Caco-2 (cell line): Measurements from ENCODE around the gene LARP4B. TPM values are rescaled to one million over a fixed set of nuclear protein-coding genes. Genes with fewer than 3 reads are reported as not detected.

ENCODE experiments used
- BruUV-seq: library from RNA; stranded (reverse); fragments of 400-500 nt; replicated peaks from 2 replicates; lab custom pipeline; 2021; lab: Mats Ljungman, UMichigan
- CTCF ChIA-PET: fragments of 300-600 bp; sonication (Branson Sonifier 250); formaldehyde crosslinking; loops from one replicate; lab custom pipeline; 2022; ENCODE audit warnings: antibody characterized with exemption; lab: Charles Lee
- POLR2A ChIA-PET: fragments of 300-600 bp; sonication (Branson Sonifier 250); formaldehyde crosslinking; loops from one replicate; lab custom pipeline; 2022; ENCODE audit warnings: antibody characterized with exemption; lab: Charles Lee
- DNase-seq, 2 experiments: peaks; one replicate each; pipeline versions ENCODE4 v3.0.0 to v3.0.0-alpha.2; 2020 to 2022
- H3K27me3 ChIP-seq: replicated peaks from 2 replicates; pipeline ENCODE4 v1.6.0; 2011; ENCODE audit warnings: low read length; ENCODE audit not compliant: control insufficient read depth, insufficient read depth
- H3K36me3 ChIP-seq: 2 replicates; pipeline ENCODE4 v1.5.1; 2011; ENCODE audit warnings: low read length; ENCODE audit not compliant: control insufficient read depth, insufficient read depth
- H3K4me1 ChIP-seq: fragments of 250-450 bp; sonication (Bioruptor Pico); 2 replicates; pipeline ENCODE4 v1.5.1; 2020; ENCODE audit warnings: mild to moderate bottlenecking
- H3K4me3 ChIP-seq: 2 replicates; pipeline ENCODE4 v1.5.1; 2011; ENCODE audit warnings: low read depth, mild to moderate bottlenecking, control low read depth, low read length
- H3K9me3 ChIP-seq: fragments of 250-450 bp; sonication (Bioruptor Pico); 2 replicates; pipeline ENCODE4 v1.5.1; 2020; ENCODE audit warnings: mild to moderate bottlenecking, moderate library complexity
- H3K27ac Mint-ChIP-seq: one replicate; pipeline ENCODE4 v1.8.0; 2022; ENCODE audit warnings: mixed read lengths; ENCODE audit not compliant: unreplicated experiment
- H3K27me3 Mint-ChIP-seq: one replicate; pipeline ENCODE4 v1.8.0; 2022; ENCODE audit warnings: mixed read lengths; ENCODE audit not compliant: insufficient read depth, unreplicated experiment
- H3K36me3 Mint-ChIP-seq: one replicate; pipeline ENCODE4 v1.8.0; 2022; ENCODE audit warnings: mild to moderate bottlenecking, mixed read lengths; ENCODE audit not compliant: insufficient read depth, unreplicated experiment
- H3K4me1 Mint-ChIP-seq: one replicate; pipeline ENCODE4 v1.8.0; 2022; ENCODE audit warnings: low read depth, mixed read lengths; ENCODE audit not compliant: unreplicated experiment
- H3K4me3 Mint-ChIP-seq: one replicate; pipeline ENCODE4 v1.8.0; 2022; ENCODE audit warnings: mild to moderate bottlenecking, moderate library complexity, mixed read lengths; ENCODE audit not compliant: unreplicated experiment
- H3K9me3 Mint-ChIP-seq: one replicate; pipeline ENCODE4 v1.8.0; 2022; ENCODE audit warnings: mixed read lengths; ENCODE audit not compliant: unreplicated experiment
- CTCF ChIP-seq, 2 experiments: fragments of 200-600 bp in 1 of 2; IDR thresholded peaks; 1 replicate in 1 of 2; 2 replicates in 1 of 2; pipeline versions ENCODE4 v1.5.1 to v1.8.0; 2011 to 2022; ENCODE audit warnings: antibody characterized with exemption in 1 of 2, control low read depth in 1 of 2, inconsistent platforms in 1 of 2, low read depth in 1 of 2, low read length in 1 of 2, mild to moderate bottlenecking in 1 of 2, moderate library complexity in 1 of 2; ENCODE audit not compliant: insufficient read depth in 1 of 2, severe bottlenecking in 1 of 2, unreplicated experiment in 1 of 2
- intact Hi-C: fragments of 100-400 bp; cut with micrococcal nuclease; formaldehyde crosslinking; loops from one replicate; pipeline ENCODE4 v1.10.0; 2022; ENCODE audit not compliant: unreplicated experiment
- total RNA-seq: library from RNA; stranded (reverse); gene quantifications from 2 replicates; pipeline ENCODE4 v1.2.3, GENCODE V29; 2022

LARP4B gene
- total RNA-seq, 1 experiment from 2014 or later, result 235 TPM

DNA sequence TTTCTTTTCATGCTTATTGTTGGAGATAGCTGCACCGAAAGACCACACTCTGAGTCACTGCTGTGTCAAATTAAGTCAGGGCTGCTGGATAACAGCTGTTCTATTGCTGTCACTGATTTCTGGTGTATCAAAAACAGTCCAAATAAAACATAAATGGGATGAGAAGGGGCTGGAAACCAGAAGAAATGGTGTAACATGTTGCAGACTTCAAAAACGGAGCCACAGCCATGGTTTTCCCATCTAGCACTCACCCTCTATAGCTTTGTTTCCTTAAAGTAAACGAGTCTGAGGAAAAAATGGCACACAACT lies 138.8 kb downstream of the LARP4B start:
- H3K4me3 ChIP-seq, result no peak overlapping the region
- H3K27me3 ChIP-seq, result no peaks in the 10 kb centered on the region
- peaks cover 35% of the 10 kb centered on the region for H3K9me3 Mint-ChIP-seq
- no peaks in the 10 kb centered on the region for H3K27me3 Mint-ChIP-seq
- H3K9me3 ChIP-seq, result peaks cover 20% of the 10 kb centered on the region
- ChIA-PET CTCF (no interaction called here), POLR2A (interaction anchor here (0.6 kb wide), 2 partner anchors 9 to 217 kb away, joined by 3 to 4 read pairs; no protein-coding TSS in a partner anchor)
- H3K4me3 Mint-ChIP-seq, result no peak overlapping the region
- TF ChIP-seq CTCF (IDR thresholded peaks at IDR 0.05; ENCODE audit: insufficient read depth in 1 of 2, low read depth in 1 of 2, low read length in 1 of 2, severe bottlenecking in 1 of 2, unreplicated experiment in 1 of 2), result no peak
- intact Hi-C loops, result no loop called here
- peaks cover 11% of the 10 kb centered on the region; the same call in 1 of the 2 replicates for H3K4me1 ChIP-seq
- no TSS peak for BruUV-seq
- H3K27ac Mint-ChIP-seq, result no peak overlapping the region
- no peak for DNase-seq
- H3K36me3 Mint-ChIP-seq, result peaks cover 73% of the 10 kb centered on the region
- no peaks in the 10 kb centered on the region for H3K36me3 ChIP-seq
- H3K4me1 Mint-ChIP-seq, result no peaks in the 10 kb centered on the region

DNA sequence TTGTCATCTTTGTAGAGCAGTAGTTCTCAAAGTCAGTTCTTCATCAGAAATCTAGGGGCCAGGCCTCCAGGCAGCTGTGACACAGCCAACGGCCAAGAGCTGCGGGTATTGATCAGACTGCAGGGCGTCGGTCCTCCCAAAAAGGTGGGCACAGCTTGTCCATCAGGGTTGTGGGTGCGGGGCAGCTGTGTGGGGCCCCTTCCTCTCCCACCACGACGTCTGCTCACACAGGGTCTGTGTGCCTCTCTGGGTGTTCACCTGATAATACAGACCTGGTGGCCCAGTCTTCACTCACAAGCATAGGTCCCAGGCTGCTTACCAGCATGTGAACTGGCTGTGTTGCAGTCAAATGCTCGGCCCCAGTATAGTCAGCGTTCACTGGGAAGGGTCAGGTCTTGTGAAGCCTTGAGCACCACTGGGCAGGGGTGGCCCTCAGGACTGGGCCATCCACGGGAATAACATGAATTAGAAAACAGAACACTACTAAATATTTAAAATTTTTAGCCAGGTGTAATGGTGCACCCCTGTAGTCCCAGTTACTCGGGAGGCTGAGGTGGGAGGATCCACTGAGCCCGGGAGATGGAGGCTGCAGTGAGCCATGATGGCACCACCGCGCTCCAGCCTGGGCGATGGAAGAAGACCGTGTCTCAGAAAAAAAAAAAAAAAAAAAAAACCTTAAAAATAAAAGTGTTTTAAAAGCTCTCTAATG lies 139.3 kb downstream of the LARP4B start:
- H3K27me3 Mint-ChIP-seq, result no peaks in the 10 kb centered on the region
- peaks cover 71% of the 10 kb centered on the region for H3K36me3 Mint-ChIP-seq
- H3K9me3 Mint-ChIP-seq, result peaks cover 30% of the 10 kb centered on the region
- Histone ChIP-seq H3K4me1 (peaks cover 11% of the 10 kb centered on the region; the same call in 1 of the 2 replicates), H3K4me3 (no peak overlapping the region), H3K36me3 (no peaks in the 10 kb centered on the region), H3K27me3 (no peaks in the 10 kb centered on the region), H3K9me3 (peaks cover 16% of the 10 kb centered on the region)
- no peak for TF ChIP-seq CTCF (IDR thresholded peaks at IDR 0.05; ENCODE audit: insufficient read depth in 1 of 2, low read depth in 1 of 2, low read length in 1 of 2, severe bottlenecking in 1 of 2, unreplicated experiment in 1 of 2)
- no peak overlapping the region for H3K27ac Mint-ChIP-seq
- H3K4me1 Mint-ChIP-seq, result no peaks in the 10 kb centered on the region
- no TSS peak for BruUV-seq
- H3K4me3 Mint-ChIP-seq, result no peak overlapping the region
- DNase-seq, result no peak
- intact Hi-C loops, result no loop called here
- CTCF ChIA-PET, result interaction anchor here (0.6 kb wide), 1 partner anchor 18 kb away, joined by 4 read pairs; no protein-coding TSS in a partner anchor
- POLR2A ChIA-PET, result interaction anchor here (0.6 kb wide), 2 partner anchors 9 to 216 kb away, joined by 3 to 4 read pairs; no protein-coding TSS in a partner anchor

- ChIA-PET POLR2A (no interaction called here), CTCF (no interaction called here)
- H3K36me3 ChIP-seq, result no peaks in the 10 kb centered on the region
- H3K4me3 Mint-ChIP-seq, result no peak overlapping the region
- intact Hi-C loops, result no loop called here
- H3K4me1 ChIP-seq, result peaks cover 11% of the 10 kb centered on the region; the same call in 1 of the 2 replicates
- peaks cover 70% of the 10 kb centered on the region for H3K36me3 Mint-ChIP-seq
- TF ChIP-seq CTCF (IDR thresholded peaks at IDR 0.05; ENCODE audit: insufficient read depth in 1 of 2, low read depth in 1 of 2, low read length in 1 of 2, severe bottlenecking in 1 of 2, unreplicated experiment in 1 of 2), result no peak
- H3K9me3 Mint-ChIP-seq, result peaks cover 24% of the 10 kb centered on the region
- H3K9me3 ChIP-seq, result peaks cover 10% of the 10 kb centered on the region; the same call in 1 of the 2 replicates
- no peaks in the 10 kb centered on the region for H3K27me3 ChIP-seq
- H3K4me1 Mint-ChIP-seq, result no peaks in the 10 kb centered on the region
- no TSS peak for BruUV-seq
- H3K27me3 Mint-ChIP-seq, result no peaks in the 10 kb centered on the region
- DNase-seq, result no peak
- H3K4me3 ChIP-seq, result no peak overlapping the region
- no peak overlapping the region for H3K27ac Mint-ChIP-seq
Measured at GRCh38 chr10:791639-792038, 139.9 kb downstream of the LARP4B start.
